ENCODE results near the gene TCEA2.

TCEA2 gene

DNA sequence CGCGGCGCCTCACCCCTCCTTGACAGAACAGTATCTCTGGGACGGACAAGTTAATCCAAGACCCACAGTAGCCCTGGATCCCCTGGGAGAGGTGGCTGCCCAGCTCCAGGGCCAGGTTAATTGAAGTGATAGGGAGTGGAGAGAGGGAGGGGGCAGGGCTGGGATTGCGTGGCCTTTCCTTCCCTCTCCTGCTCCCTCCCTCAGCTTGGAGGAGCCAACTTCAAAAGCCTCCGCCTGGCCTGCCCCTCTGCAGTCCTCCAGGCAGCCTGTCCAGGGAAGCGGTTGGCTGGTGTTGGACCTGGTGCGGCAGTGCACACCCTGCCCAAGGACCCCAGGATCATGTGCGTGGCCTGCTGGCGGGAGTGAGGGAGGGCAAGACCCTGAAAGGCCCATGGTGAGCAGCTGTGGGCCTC is 27.1 kb upstream of the TCEA2 start, which contains the start of gene C20orf204:
Gene C20orf204, plus strand, starts transcription at position 250 of the 413 bp plus-strand sequence. Its CDS starts 142 bp downstream, at position 392.
- DNase-seq: no peak

GRCh38 chr20:64036346-64037198 is 26.4 kb upstream of the TCEA2 start:
- no peak for DNase-seq

DNA sequence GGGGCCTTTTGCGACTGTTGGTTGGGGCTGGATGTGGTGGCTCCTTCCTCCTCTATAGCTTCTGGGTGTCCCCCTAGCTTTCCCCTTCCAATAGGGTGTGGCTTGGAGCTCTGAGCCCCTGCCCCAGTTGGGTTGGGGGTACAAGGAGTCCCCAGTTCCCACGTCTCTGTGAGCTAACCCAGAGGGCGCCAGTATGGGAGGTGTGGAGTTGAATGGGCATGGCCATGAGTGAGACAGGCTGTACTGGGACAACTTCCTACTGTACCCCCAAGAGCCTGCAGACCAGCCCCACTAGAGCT is 25.9 kb upstream of the TCEA2 start:
- no peak for DNase-seq

- DNase-seq: no peak
These were observed 25.3 kb upstream of the TCEA2 start for GRCh38 chr20:64037498-64038213.

DNA sequence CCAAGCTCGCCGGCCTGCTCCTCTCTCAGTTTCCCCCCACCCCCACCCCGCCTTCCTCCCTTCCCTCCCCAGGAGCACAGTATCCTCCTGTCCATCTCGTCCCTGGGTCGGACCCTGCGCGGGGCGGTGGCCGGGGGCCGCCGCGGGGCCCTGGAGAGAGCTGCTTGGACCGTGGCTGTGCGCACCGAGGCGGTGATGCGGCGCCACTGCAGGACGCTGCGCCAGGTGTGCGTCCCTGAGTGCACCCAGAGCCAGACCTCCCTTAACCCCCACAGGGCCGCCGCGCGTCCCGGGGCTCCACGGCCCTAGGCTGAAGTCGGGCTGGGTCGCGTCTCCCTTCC is 24.8 kb upstream of the TCEA2 start:
- DNase-seq: no peak

GRCh38 chr20:64038565-64039292 is 24.3 kb upstream of the TCEA2 start:
- DNase-seq: peak; percentile 34

DNA sequence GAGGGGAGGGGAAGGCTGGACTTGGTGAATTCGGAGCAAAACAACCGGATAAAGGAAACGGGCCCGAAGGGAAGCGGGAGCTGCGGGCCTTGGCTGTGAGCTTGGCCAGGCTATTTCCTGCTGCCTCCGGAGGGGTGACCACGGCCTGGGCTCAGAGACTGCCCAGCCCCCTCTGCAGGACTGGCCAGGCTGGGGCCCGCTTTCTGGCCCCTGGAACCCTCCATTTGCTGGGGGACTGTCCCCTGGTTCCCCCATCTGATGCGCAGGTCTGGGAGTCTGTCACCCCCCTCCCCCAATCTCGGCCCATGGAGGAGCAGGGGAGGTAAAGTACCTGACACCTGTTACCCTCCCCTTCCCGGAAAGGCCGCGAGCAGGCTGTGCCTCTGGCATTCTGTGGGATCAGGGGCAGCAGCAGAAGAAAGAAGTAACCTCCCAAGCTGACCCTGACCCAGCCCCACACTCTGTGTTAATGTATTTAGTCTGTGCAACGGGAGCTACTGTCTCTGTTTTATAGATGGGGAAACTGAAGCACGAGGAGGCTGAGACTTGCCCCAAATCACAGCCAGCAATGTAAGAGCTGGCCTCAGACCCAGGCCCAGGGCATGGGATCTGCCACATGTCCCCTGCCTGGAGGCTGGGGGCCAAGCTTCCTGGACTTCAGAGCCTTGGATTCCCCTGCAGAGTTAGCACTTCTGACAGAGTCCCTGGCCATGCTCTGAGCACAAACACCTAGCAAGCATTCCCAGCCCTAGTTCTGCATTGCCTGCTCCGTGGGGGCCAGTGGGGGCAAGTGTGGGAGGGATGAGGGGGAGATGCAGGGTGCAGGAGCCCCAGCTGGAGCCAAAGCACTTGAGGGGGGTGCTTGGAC is 23.5 kb upstream of the TCEA2 start:
- DNase-seq: no peak

GRCh38 chr20:64040231-64041039 is 22.6 kb upstream of the TCEA2 start:
- DNase-seq: no peak

GRCh38 chr20:64041040-64041780 is 21.8 kb upstream of the TCEA2 start:
- no peak for DNase-seq

GRCh38 chr20:64041781-64042053 is 21.3 kb upstream of the TCEA2 start:
- DNase-seq: no peak

GRCh38 chr20:64042054-64042781 is 20.8 kb upstream of the TCEA2 start:
- no peak for DNase-seq

- DNase-seq: no peak
These were observed 19.2 kb upstream of the TCEA2 start for GRCh38 chr20:64043768-64044167.

DNA sequence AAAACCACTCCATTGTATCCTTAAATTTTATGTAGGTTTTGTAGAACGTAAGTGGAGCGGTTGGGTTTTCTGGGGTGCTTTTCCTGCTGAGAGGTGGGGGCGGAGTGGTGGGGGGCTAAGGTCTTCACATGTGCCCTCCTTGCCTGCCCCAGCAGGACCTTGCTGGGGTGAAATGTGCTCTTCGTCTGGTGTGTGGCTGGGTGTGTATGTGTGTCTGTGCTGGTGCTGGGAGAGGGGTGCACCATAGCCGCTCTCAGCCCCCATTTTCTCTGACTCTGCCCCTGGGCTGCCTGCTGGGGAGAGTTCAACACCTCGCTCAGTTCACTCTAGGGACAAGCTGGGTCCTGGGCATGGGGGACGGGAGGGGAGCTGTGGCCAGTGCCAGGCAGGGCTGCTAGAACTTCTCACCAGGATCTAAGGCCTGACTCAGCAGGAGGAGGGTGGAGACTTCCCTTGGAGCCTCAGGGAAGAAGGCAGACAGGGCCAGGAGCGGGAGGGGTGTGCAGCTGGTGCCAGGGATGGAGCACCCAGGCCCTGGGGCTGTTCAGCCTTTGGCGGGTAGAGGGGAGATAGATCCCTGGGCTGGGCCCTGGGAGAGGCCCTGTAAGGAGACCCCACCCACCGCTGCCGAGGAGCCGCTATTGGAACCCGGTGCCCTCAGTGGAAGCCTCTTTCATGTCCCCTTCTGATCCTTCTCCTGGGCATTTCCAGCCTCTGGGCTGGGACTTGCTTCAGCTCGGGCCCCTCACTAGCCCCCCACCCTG is 18.3 kb upstream of the TCEA2 start:
- no peak for DNase-seq

- DNase-seq: no peak
These were observed 17.5 kb upstream of the TCEA2 start for GRCh38 chr20:64045346-64046011.

DNA sequence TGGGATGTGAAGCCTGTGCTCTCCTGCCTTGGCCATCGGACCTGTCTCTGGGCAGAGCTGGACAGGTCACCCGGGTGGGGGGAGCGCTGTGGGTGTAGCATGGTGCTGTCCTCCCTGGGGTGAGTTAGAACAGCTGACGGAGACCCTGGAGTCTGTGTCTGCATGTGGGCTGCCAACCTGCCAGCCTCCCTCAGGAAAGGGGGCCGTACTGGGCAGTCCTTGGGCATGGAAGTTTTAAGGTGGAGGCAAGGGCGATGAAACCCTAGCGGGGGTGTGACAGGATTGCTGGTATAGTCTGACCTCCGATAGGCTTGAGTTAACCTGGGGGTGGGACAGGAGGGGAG is 16.0 kb upstream of the TCEA2 start:
- no peak for DNase-seq

DNA sequence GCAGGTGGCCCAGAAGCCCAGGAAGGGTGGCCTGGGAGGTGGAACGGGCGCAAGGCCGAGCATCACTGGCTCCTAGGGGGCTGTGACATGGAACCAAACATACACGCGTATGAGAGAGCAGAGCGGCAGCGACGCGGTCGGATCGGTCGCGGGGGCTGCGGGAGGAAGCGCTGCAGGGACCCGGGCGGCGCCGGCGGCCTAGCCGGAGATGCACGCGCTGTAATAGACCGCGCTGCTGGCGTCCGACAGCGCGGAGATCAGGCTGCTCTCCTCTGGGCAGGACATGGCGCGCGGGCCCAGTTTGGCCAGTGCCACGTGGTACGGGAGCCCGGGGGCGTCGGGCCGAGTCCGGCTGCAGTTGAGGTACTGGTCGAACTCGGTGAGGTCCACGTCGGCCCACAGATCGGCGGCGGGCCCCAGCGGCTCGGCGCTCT is 15.0 kb upstream of the TCEA2 start:
- DNase-seq: no peak

- no peak for DNase-seq
These were observed 14.5 kb upstream of the TCEA2 start for GRCh38 chr20:64048402-64049044.

DNA sequence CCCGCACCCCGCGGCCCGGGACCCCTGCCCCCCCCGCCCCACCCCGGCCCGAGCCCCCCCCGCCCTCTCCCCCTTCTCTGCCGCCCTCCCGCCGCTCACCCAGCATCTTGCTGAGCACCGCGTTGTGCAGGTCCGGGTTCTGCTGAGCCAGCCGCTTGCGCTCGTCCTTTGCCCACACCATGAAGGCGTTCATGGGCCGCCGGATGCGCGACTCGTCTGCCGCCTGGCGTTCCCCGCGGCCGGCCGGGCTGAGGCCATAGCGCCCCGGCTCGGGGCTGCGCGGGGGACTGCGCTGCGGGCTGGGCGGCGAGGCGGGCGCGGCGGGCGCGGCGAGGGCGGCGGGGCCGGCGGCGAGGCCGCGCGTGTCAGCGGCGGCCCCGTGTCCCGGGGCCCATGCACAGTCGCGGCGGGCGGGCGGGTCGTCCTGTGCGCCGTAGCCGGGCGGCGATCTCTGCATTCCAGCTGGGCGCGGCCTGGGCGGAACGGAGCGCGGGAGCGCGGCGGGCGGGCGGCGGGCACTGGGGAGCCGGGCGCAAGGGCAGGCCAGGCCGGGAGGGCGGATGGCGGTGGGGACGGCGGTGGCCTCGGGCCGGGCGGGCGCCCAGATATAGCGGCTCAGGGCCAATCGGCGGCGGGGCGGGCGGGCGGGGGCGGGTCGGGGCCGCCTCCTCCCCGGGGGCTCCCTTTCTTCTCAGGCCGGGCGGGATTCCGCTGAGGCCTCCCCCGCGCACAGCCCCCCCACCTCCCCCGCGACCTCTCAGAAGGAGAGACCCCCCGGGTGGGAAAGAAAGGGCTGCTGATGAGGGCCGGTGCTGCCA is 13.7 kb upstream of the TCEA2 start, which contains the start of gene SOX18:
Gene SOX18, minus strand, starts transcription at position 580 of the 818 bp plus-strand sequence. Its CDS starts 123 bp downstream, at position 457.
- no peak for DNase-seq

Measured in DMS153 (cell line).